HEK293T (cell line): ENCODE results near the gene NUBPL.

ENCODE experiments used
- ARNT ChIP-seq: fragments of 450-650 bp; IDR thresholded peaks from 2 replicates; pipeline ENCODE4 v1.6.1; 2017; ENCODE audit warnings: mild to moderate bottlenecking
- BHLHE40 ChIP-seq: fragments of 450-650 bp; IDR thresholded peaks from 2 replicates; pipeline ENCODE4 v1.6.1; 2016; ENCODE audit warnings: mild to moderate bottlenecking, moderate library complexity, borderline replicate concordance
- FOXA1 ChIP-seq: fragments of 450-650 bp; IDR thresholded peaks from 2 replicates; pipeline ENCODE4 v1.6.1; 2016; ENCODE audit warnings: mild to moderate bottlenecking
- FOXM1 ChIP-seq: fragments of 450-650 bp; IDR thresholded peaks from 2 replicates; pipeline ENCODE4 v1.6.1; 2017; ENCODE audit warnings: mild to moderate bottlenecking, borderline replicate concordance
- SP1 ChIP-seq: fragments of 450-650 bp; IDR thresholded peaks from 2 replicates; pipeline ENCODE4 v1.6.1; 2017

DNA sequence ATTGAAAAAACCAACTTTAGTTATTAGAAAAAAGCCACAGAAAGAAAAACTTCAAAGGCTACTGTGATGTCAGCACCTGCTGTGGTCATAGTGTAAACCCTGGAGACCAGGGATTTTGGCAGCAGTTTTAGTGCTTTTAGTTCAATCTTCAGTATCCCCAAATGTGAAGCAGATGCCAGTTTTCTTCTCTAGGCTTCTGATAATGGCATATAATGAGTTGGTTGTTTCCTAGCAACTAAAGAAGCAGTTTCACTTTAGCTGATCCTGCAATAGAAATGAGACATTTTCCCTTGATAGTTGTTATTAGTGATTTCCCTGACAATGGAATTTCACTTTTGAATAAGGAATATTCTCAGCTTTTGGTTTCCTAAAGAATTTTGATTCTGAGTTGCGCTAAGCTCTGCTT, 131.2 kb downstream of the NUBPL start:
- TF ChIP-seq FOXM1, result no peak
- TF ChIP-seq BHLHE40, result no peak
- no peak for TF ChIP-seq SP1
- TF ChIP-seq ARNT, result no peak
- TF ChIP-seq FOXA1, result no peak
